Body of pancreas (tissue), 4 donors: ENCODE data around the gene NEK3.

Experiments
- CTCF ChIP-seq, 7 experiments: fragments of 450-650 bp in 4 of 7; fragments of 200-600 bp in 3 of 7; sonication (generic) in 3 of 7; IDR thresholded peaks; one replicate each; pipeline ENCODE4 v1.5.1; 2016 to 2019; ENCODE audit warnings: antibody characterized with exemption in 7 of 7
- POLR2A ChIP-seq, 3 donors: fragments of 450-650 bp; IDR thresholded peaks; one replicate each; pipeline ENCODE4 v1.6.1; 2016; ENCODE audit warnings: antibody characterized with exemption in 3 of 3, mild to moderate bottlenecking in 2 of 3

GRCh38 chr13:52118595-52118994 is 40.8 kb downstream of the NEK3 start:
- TF ChIP-seq CTCF (IDR thresholded peaks at IDR 0.05) (no peak), POLR2A (IDR thresholded peaks at IDR 0.05) (no peak)
